Measurements from ENCODE around the gene B4GAT1. TPM values are rescaled to one million over a fixed set of nuclear protein-coding genes. Genes with fewer than 3 reads are reported as not detected.

The B4GAT1 gene
- total and polyA plus RNA-seq, 8 donors: 3.5 to 22.3 (median 17.4) TPM

GRCh38 chr11:66315921-66316811 is 31.3 kb downstream of the B4GAT1 start:
- intact Hi-C loops (cut with DNase I; ENCODE audit: low total_unique reads): loop anchor here (10.0 kb wide), 1 partner anchor 69 kb away; no protein-coding TSS in a partner anchor
- WGBS, 5 donors: 61 to 76% (median 66%) methylated on average over 30 to 52 of the region's 52 CpGs

GRCh38 chr11:66315498-66315885 is 31.9 kb downstream of the B4GAT1 start:
- 76 to 84% (median 79%) methylated on average over 9 to 14 of the region's 14 CpGs for WGBS, 5 donors
- Histone ChIP-seq H3K27me3 (peaks cover 0 to 12% (median 0%) of the 10 kb centered on the region in 3 donors), H3K4me3 (peak overlapping the region; percentile 46 to 56 (median 52)), H3K27ac (peak overlapping the region in 4 of 5 donors; percentile 84 to 94 (median 86)), H3K9me3 (no peaks in the 10 kb centered on the region), H3K36me3 (no peaks in the 10 kb centered on the region), H3K4me1 (peaks cover 48 to 69% (median 65%) of the 10 kb centered on the region in 4 donors)
- intact Hi-C loops (cut with DNase I; ENCODE audit: low total_unique reads): loop anchor here (10.0 kb wide), 1 partner anchor 69 kb away; no protein-coding TSS in a partner anchor
- DNase-seq: no peak
- TF ChIP-seq POLR2AphosphoS5 (IDR thresholded peaks at IDR 0.05) (no peak), CTCF (IDR thresholded peaks at IDR 0.05) (no peak), POLR2A (IDR thresholded peaks at IDR 0.05) (no peak), EP300 (IDR thresholded peaks at IDR 0.05) (no peak)

More at GRCh38 chr11:66315921-66316811, 31.3 kb downstream of the B4GAT1 start:
- no peaks in the 10 kb centered on the region for H3K36me3 ChIP-seq
- peak in 1 of 2 donors; percentile 47 for DNase-seq
- H3K4me3 ChIP-seq: peak overlapping the region; percentile 46 to 56 (median 52)
- H3K27ac ChIP-seq: peak overlapping the region; percentile 53 to 94 (median 84)
- peaks cover 48 to 69% (median 65%) of the 10 kb centered on the region in 4 donors for H3K4me1 ChIP-seq
- peaks cover 0 to 12% (median 0%) of the 10 kb centered on the region in 3 donors for H3K27me3 ChIP-seq
- H3K9me3 ChIP-seq: no peaks in the 10 kb centered on the region
- TF ChIP-seq POLR2A (IDR thresholded peaks at IDR 0.05) (no peak), CTCF (IDR thresholded peaks at IDR 0.05) (no peak), POLR2AphosphoS5 (IDR thresholded peaks at IDR 0.05) (no peak), EP300 (IDR thresholded peaks at IDR 0.05) (no peak)

GRCh38 chr11:66314561-66315497 is 32.6 kb downstream of the B4GAT1 start:
- no peak for DNase-seq
- Histone ChIP-seq H3K27ac (peak overlapping the region; percentile 26 to 94 (median 88)), H3K27me3 (peaks cover 0 to 12% (median 0%) of the 10 kb centered on the region in 3 donors), H3K4me3 (peak overlapping the region; percentile 26 to 56 (median 50)), H3K4me1 (peaks cover 48 to 69% (median 65%) of the 10 kb centered on the region in 4 donors), H3K9me3 (no peaks in the 10 kb centered on the region), H3K36me3 (no peaks in the 10 kb centered on the region)
- 71 to 85% (median 82%) methylated on average over 6 to 17 of the region's 17 CpGs for WGBS, 5 donors
- TF ChIP-seq POLR2AphosphoS5 (IDR thresholded peaks at IDR 0.05): no peak
- TF ChIP-seq EP300 (IDR thresholded peaks at IDR 0.05): no peak
- TF ChIP-seq CTCF (IDR thresholded peaks at IDR 0.05): no peak
- intact Hi-C loops (cut with DNase I; ENCODE audit: low total_unique reads): loop anchor here (10.0 kb wide), 1 partner anchor 70 kb away; no protein-coding TSS in a partner anchor

GRCh38 chr11:66314186-66314501 is 33.3 kb downstream of the B4GAT1 start:
- H3K36me3 ChIP-seq: no peaks in the 10 kb centered on the region
- intact Hi-C loops (cut with DNase I; ENCODE audit: low total_unique reads): loop anchor here (10.0 kb wide), 1 partner anchor 71 kb away; no protein-coding TSS in a partner anchor
- H3K27me3 ChIP-seq: peaks cover 0 to 12% (median 0%) of the 10 kb centered on the region in 3 donors
- peak overlapping the region; percentile 80 to 94 (median 88) for H3K27ac ChIP-seq
- DNase-seq: no peak
- TF ChIP-seq POLR2A (IDR thresholded peaks at IDR 0.05): no peak
- TF ChIP-seq POLR2AphosphoS5 (IDR thresholded peaks at IDR 0.05): no peak
- TF ChIP-seq EP300 (IDR thresholded peaks at IDR 0.05): no peak
- TF ChIP-seq CTCF (IDR thresholded peaks at IDR 0.05): no peak
- peaks cover 48 to 69% (median 65%) of the 10 kb centered on the region in 4 donors for H3K4me1 ChIP-seq
- WGBS, 5 donors: 39 to 92% (median 73%) methylated on average over 1 of the region's 1 CpG
- peak overlapping the region in 3 of 4 donors; percentile 26 to 55 (median 46) for H3K4me3 ChIP-seq
- no peaks in the 10 kb centered on the region for H3K9me3 ChIP-seq

All from stomach (tissue), 9 donors.